Liver (tissue), 9 donors: Measurements from ENCODE around the gene MORF4L1. TPM values are rescaled to one million over a fixed set of nuclear protein-coding genes. Genes with fewer than 3 reads are reported as not detected.

Experiments
- DNase-seq: peaks from one replicate; pipeline ENCODE4 v3.0.0-alpha.2; 2017; ENCODE audit warnings: low spot score
- H3K27ac ChIP-seq, 2 donors: one replicate each; pipeline ENCODE4 v1.7.0; 2013; ENCODE audit warnings: inconsistent platforms in 2 of 2, low read length in 2 of 2, control low read depth in 1 of 2, low read depth in 1 of 2, mild to moderate bottlenecking in 1 of 2
- H3K27me3 ChIP-seq, 4 donors: one replicate each; pipeline versions ENCODE4 v1.6.1 to v1.7.0; 2013; ENCODE audit warnings: low read length in 3 of 4, inconsistent platforms in 1 of 4, mild to moderate bottlenecking in 1 of 4, moderate library complexity in 1 of 4; ENCODE audit not compliant: control insufficient read depth in 4 of 4, insufficient read depth in 4 of 4
- H3K36me3 ChIP-seq, 4 donors: one replicate each; pipeline versions ENCODE4 v1.6.1 to v1.7.0; 2013; ENCODE audit warnings: low read length in 3 of 4, mild to moderate bottlenecking in 3 of 4, low read depth in 1 of 4, moderate library complexity in 1 of 4; ENCODE audit not compliant: control insufficient read depth in 4 of 4, insufficient read depth in 3 of 4
- H3K4me1 ChIP-seq, 4 donors: one replicate each; pipeline versions ENCODE4 v1.6.1 to v1.7.0; 2013; ENCODE audit warnings: low read length in 3 of 4, mild to moderate bottlenecking in 3 of 4, moderate library complexity in 1 of 4; ENCODE audit not compliant: control insufficient read depth in 4 of 4, insufficient read depth in 4 of 4
- H3K4me3 ChIP-seq, 3 donors: one replicate each; pipeline versions ENCODE4 v1.6.1 to v1.7.0; 2013; ENCODE audit warnings: low read length in 3 of 3, control low read depth in 1 of 3, low read depth in 1 of 3, mild to moderate bottlenecking in 1 of 3
- H3K9ac ChIP-seq, 2 donors: one replicate each; pipeline ENCODE4 v1.7.0; 2013; ENCODE audit warnings: low read length in 2 of 2, mild to moderate bottlenecking in 2 of 2, moderate library complexity in 2 of 2, control low read depth in 1 of 2, low read depth in 1 of 2
- H3K9me3 ChIP-seq, 4 donors: one replicate each; pipeline versions ENCODE4 v1.6.1 to v1.7.0; 2013; ENCODE audit warnings: low read length in 3 of 4; ENCODE audit not compliant: control insufficient read depth in 4 of 4
- EGR1 ChIP-seq, 2 donors: IDR thresholded peaks; 2 replicates each; pipeline ENCODE4 v1.6.1; 2016 to 2018; ENCODE audit warnings: antibody characterized with exemption in 2 of 2, low read depth in 2 of 2
- FOXA1 ChIP-seq: IDR thresholded peaks from 2 replicates; pipeline ENCODE4 v1.6.1; 2016; ENCODE audit warnings: antibody characterized with exemption
- FOXA2 ChIP-seq: IDR thresholded peaks from 2 replicates; pipeline ENCODE4 v1.6.1; 2016; ENCODE audit warnings: antibody characterized with exemption
- GABPA ChIP-seq, 2 donors: IDR thresholded peaks in 1 of 2; conservative IDR thresholded peaks in 1 of 2; 2 replicates each; pipeline ENCODE4 v1.6.1; 2016; ENCODE audit warnings: antibody characterized with exemption in 2 of 2, mild to moderate bottlenecking in 1 of 2, moderate library complexity in 1 of 2
- HNF4A ChIP-seq, 2 donors: conservative IDR thresholded peaks; 2 replicates each; pipeline ENCODE4 v1.6.1; 2016; ENCODE audit warnings: antibody characterized with exemption in 2 of 2, mild to moderate bottlenecking in 2 of 2
- HNF4G ChIP-seq: IDR thresholded peaks from 2 replicates; pipeline ENCODE4 v1.6.1; 2016; ENCODE audit warnings: antibody characterized with exemption
- JUND ChIP-seq, 2 donors: IDR thresholded peaks; 2 replicates each; pipeline ENCODE4 v1.6.1; 2016; ENCODE audit warnings: antibody characterized with exemption in 2 of 2
- RAD21 ChIP-seq, 2 donors: IDR thresholded peaks; 2 replicates each; pipeline ENCODE4 v1.6.1; 2016; ENCODE audit warnings: antibody characterized with exemption in 2 of 2, mild to moderate bottlenecking in 2 of 2
- RXRA ChIP-seq, 2 donors: IDR thresholded peaks; 2 replicates each; pipeline ENCODE4 v1.6.1; 2017 to 2018; ENCODE audit warnings: antibody characterized with exemption in 2 of 2, mild to moderate bottlenecking in 1 of 2
- SP1 ChIP-seq: IDR thresholded peaks from 2 replicates; pipeline ENCODE4 v1.6.1; 2018; ENCODE audit warnings: antibody characterized with exemption, mild to moderate bottlenecking
- TAF1 ChIP-seq: conservative IDR thresholded peaks from 2 replicates; pipeline ENCODE4 v1.6.1; 2016; ENCODE audit warnings: antibody characterized with exemption, mild to moderate bottlenecking
- YY1 ChIP-seq: IDR thresholded peaks from 2 replicates; pipeline ENCODE4 v1.6.1; 2016; ENCODE audit warnings: antibody characterized with exemption, mild to moderate bottlenecking
- WGBS: extraction: QIAGEN DNeasy Blood & Tissue Kit; methylation state at CpG from one replicate; pipeline ENCODE4 v1.1.7; 2013; 5-methylcytosine and 5-hydroxymethylcytosine counted together
- polyA plus RNA-seq, 2 donors: library from polyadenylated mRNA; stranded (reverse) in 1 of 2; unstranded in 1 of 2; fragments of 200-250 nt in 1 of 2; fragments of >200 nt in 1 of 2; fragmentation: Nextera tagmentation in 1 of 2; extraction: Ambion mirVana in 1 of 2; gene quantifications; one replicate each; pipeline versions ENCODE4 v1.2.1 to v1.2.3, GENCODE V29; 2013 to 2015
- total RNA-seq, 2 donors: library from RNA; depleted of rRNA; stranded (reverse); fragments of >200 nt; gene quantifications; one replicate each; pipeline ENCODE4 v1.2.3, GENCODE V29; 2014
- TF ChIP-seq, protein P1 (sequence below): IDR thresholded peaks from 2 replicates; pipeline ENCODE4 v1.6.1; 2016; ENCODE audit warnings: antibody characterized with exemption
- TF ChIP-seq, protein P2 (sequence below): IDR thresholded peaks from 2 replicates; pipeline ENCODE4 v1.6.1; 2016; ENCODE audit warnings: antibody characterized with exemption
- TF ChIP-seq, protein P3 (sequence below): fragments of 150-350 bp; IDR thresholded peaks from 2 replicates; pipeline ENCODE4 v1.5.1; 2017; ENCODE audit warnings: improper control_type of control experiment, low read depth, low read length; ENCODE audit not compliant: missing input control
- TF ChIP-seq, protein P4 (sequence below): IDR thresholded peaks from 2 replicates; pipeline ENCODE4 v1.6.1; 2016; ENCODE audit warnings: antibody characterized with exemption, mild to moderate bottlenecking
- donor health status: healthy.
- donor health status: healthy.
- donor health status: healthy.
- donor health status: healthy.
- donor health status: healthy.

The MORF4L1 gene
- total and polyA plus RNA-seq, 4 donors = 67.5 to 134 (median 123) TPM

DNA sequence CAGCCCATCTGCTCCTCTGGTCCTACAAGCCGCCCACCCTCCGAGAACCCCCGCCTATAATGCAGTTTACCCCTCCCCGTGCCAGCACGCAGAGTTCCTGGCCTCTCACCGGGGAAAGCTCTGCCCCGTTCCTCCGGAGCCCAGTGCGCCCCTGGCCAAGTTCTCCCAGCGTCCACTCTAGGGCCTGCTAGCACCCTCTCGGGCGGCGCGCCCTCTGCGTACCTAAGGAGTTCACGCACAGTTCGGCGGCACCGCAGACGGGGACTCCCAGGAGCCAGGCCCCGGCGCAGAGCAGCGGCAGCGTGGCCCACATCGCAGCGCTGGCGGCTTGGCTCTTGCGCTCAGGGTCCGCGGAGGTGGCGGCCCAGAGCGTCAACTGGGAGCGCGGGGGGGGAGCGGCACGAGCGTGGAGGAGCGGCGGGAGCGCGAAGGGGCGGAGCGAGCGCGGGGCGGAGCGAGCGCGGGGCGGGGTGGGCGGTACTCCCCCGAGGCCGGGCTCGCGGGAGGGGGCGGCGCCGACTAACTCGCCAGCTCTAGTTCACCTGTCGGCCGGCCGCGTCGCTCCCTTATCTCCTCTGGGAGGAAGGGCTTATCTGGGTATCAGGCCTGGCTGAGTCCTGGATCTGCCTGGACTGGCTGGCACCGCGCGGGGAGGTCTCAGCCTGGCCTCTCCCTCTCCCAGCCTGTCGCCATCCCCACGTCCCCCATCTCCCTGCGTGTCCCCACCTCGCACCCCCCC, 72.1 kb downstream of the MORF4L1 start, which contains the start of gene CTSH:
TSS of gene CTSH (minus strand) at position 378 of the 739 bp plus-strand sequence. CDS start at position 313, 65 bp downstream.
- Histone ChIP-seq H3K27ac (peak within 1 kb of the TSS; percentile 83 to 90), H3K9me3 (no peaks in the 10 kb centered on the region), H3K4me3 (peak within 1 kb of the TSS; percentile 64 to 81 (median 66)), H3K9ac (peak within 1 kb of the TSS; percentile 75 to 97), H3K4me1 (peaks cover 2 to 32% (median 10%) of the 10 kb centered on the region in 4 donors), H3K27me3 (no peaks in the 10 kb centered on the region), H3K36me3 (no peaks in the 10 kb centered on the region)
- 1% methylated on average over 71 of the region's 71 CpGs for WGBS
- TF ChIP-seq GABPA (IDR thresholded peaks at IDR 0.05 in 1 of 2, conservative IDR thresholded peaks at IDR 0.05 in 1 of 2) (no peak), HNF4A (conservative IDR thresholded peaks at IDR 0.05) (no peak), TAF1 (no peak), RAD21 (IDR thresholded peaks at IDR 0.05) (peak in 1 of 2 donors; percentile 15), RXRA (IDR thresholded peaks at IDR 0.05) (no peak), EGR1 (IDR thresholded peaks at IDR 0.05; ENCODE audit: low read depth in 2 of 2) (no peak)
- TF ChIP-seq, protein P1, sequence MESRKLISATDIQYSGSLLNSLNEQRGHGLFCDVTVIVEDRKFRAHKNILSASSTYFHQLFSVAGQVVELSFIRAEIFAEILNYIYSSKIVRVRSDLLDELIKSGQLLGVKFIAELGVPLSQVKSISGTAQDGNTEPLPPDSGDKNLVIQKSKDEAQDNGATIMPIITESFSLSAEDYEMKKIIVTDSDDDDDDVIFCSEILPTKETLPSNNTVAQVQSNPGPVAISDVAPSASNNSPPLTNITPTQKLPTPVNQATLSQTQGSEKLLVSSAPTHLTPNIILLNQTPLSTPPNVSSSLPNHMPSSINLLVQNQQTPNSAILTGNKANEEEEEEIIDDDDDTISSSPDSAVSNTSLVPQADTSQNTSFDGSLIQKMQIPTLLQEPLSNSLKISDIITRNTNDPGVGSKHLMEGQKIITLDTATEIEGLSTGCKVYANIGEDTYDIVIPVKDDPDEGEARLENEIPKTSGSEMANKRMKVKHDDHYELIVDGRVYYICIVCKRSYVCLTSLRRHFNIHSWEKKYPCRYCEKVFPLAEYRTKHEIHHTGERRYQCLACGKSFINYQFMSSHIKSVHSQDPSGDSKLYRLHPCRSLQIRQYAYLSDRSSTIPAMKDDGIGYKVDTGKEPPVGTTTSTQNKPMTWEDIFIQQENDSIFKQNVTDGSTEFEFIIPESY = no peak
- peak; percentile 87 for DNase-seq

DNA sequence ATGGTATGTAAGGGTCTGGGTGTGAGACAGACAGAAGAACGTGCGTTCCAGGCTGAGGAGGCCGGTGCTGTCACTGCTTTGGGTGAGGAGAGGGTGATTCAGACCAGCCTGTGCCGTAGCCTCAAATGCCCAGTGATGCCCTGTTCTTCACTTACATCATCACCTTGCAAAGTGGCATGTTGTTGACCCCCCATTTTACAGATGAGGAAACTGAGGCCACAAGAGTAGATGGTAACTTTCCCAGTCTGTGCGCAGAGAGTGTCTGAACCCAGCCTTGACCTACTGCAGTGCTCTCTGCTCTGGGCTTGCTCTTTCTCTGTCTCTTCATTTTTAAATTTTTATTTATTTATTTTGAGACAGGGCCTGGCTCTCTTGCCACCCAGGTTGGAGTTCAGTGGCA, 73.8 kb downstream of the MORF4L1 start:
- Histone ChIP-seq H3K9me3 (no peaks in the 10 kb centered on the region), H3K4me3 (no peak overlapping the region), H3K4me1 (peaks cover 7 to 48% (median 24%) of the 10 kb centered on the region in 4 donors), H3K36me3 (no peaks in the 10 kb centered on the region), H3K27ac (no peak overlapping the region), H3K9ac (no peak overlapping the region), H3K27me3 (no peaks in the 10 kb centered on the region)
- TF ChIP-seq GABPA (IDR thresholded peaks at IDR 0.05 in 1 of 2, conservative IDR thresholded peaks at IDR 0.05 in 1 of 2) (no peak), RXRA (IDR thresholded peaks at IDR 0.05) (no peak), SP1 (no peak), TAF1 (no peak), HNF4G (no peak), FOXA2 (no peak), HNF4A (conservative IDR thresholded peaks at IDR 0.05) (no peak), RAD21 (IDR thresholded peaks at IDR 0.05) (no peak), FOXA1 (no peak), JUND (IDR thresholded peaks at IDR 0.05) (no peak), YY1 (no peak)
- TF ChIP-seq, protein P2, sequence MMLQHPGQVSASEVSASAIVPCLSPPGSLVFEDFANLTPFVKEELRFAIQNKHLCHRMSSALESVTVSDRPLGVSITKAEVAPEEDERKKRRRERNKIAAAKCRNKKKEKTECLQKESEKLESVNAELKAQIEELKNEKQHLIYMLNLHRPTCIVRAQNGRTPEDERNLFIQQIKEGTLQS = no peak
- TF ChIP-seq, protein P3, sequence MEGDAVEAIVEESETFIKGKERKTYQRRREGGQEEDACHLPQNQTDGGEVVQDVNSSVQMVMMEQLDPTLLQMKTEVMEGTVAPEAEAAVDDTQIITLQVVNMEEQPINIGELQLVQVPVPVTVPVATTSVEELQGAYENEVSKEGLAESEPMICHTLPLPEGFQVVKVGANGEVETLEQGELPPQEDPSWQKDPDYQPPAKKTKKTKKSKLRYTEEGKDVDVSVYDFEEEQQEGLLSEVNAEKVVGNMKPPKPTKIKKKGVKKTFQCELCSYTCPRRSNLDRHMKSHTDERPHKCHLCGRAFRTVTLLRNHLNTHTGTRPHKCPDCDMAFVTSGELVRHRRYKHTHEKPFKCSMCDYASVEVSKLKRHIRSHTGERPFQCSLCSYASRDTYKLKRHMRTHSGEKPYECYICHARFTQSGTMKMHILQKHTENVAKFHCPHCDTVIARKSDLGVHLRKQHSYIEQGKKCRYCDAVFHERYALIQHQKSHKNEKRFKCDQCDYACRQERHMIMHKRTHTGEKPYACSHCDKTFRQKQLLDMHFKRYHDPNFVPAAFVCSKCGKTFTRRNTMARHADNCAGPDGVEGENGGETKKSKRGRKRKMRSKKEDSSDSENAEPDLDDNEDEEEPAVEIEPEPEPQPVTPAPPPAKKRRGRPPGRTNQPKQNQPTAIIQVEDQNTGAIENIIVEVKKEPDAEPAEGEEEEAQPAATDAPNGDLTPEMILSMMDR = no peak
- TF ChIP-seq, protein P1 = no peak
- TF ChIP-seq, protein P4, sequence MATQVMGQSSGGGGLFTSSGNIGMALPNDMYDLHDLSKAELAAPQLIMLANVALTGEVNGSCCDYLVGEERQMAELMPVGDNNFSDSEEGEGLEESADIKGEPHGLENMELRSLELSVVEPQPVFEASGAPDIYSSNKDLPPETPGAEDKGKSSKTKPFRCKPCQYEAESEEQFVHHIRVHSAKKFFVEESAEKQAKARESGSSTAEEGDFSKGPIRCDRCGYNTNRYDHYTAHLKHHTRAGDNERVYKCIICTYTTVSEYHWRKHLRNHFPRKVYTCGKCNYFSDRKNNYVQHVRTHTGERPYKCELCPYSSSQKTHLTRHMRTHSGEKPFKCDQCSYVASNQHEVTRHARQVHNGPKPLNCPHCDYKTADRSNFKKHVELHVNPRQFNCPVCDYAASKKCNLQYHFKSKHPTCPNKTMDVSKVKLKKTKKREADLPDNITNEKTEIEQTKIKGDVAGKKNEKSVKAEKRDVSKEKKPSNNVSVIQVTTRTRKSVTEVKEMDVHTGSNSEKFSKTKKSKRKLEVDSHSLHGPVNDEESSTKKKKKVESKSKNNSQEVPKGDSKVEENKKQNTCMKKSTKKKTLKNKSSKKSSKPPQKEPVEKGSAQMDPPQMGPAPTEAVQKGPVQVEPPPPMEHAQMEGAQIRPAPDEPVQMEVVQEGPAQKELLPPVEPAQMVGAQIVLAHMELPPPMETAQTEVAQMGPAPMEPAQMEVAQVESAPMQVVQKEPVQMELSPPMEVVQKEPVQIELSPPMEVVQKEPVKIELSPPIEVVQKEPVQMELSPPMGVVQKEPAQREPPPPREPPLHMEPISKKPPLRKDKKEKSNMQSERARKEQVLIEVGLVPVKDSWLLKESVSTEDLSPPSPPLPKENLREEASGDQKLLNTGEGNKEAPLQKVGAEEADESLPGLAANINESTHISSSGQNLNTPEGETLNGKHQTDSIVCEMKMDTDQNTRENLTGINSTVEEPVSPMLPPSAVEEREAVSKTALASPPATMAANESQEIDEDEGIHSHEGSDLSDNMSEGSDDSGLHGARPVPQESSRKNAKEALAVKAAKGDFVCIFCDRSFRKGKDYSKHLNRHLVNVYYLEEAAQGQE = no peak
- DNase-seq = no peak
- WGBS = 96% methylated on average over 5 of the region's 5 CpGs
